GM18907 (cell line): ENCODE data around the gene NR2C2.
"Not testable (repeated sequence)": the region's sequence is repeated elsewhere in the genome, so short reads cannot be mapped to it uniquely, and the experiment has no call there.

Experiments used
- ATAC-seq: cut with Tn5 transposase; IDR thresholded peaks from one replicate; pipeline ENCODE4 v1.9.1; 2021; ENCODE audit warnings: mild to moderate bottlenecking, moderate library complexity; ENCODE audit not compliant: unreplicated experiment

NR2C2 gene

GRCh38 chr3:14957153-14957552 lies 9.8 kb downstream of the NR2C2 start:
- no peak for ATAC-seq

- ATAC-seq: peak; percentile 41
Measured at GRCh38 chr3:14957925-14958324, 10.5 kb downstream of the NR2C2 start.

GRCh38 chr3:14959359-14959943 lies 12.1 kb downstream of the NR2C2 start:
- peak; percentile 45 for ATAC-seq

- ATAC-seq: no peak
Measured at GRCh38 chr3:14962762-14963161, 15.4 kb downstream of the NR2C2 start.

- ATAC-seq: no peak
Measured at GRCh38 chr3:14967285-14967684, 19.9 kb downstream of the NR2C2 start.

- no peak for ATAC-seq
Measured at GRCh38 chr3:14969671-14970070, 22.3 kb downstream of the NR2C2 start.

GRCh38 chr3:14976317-14976716 lies 28.9 kb downstream of the NR2C2 start:
- no peak for ATAC-seq

- no peak for ATAC-seq
Measured at GRCh38 chr3:14980689-14981088, 33.3 kb downstream of the NR2C2 start.

GRCh38 chr3:14984581-14985113 lies 37.3 kb downstream of the NR2C2 start:
- no peak for ATAC-seq

GRCh38 chr3:14988988-14989394 lies 41.6 kb downstream of the NR2C2 start:
- peak; percentile 100 for ATAC-seq

- ATAC-seq: no peak
Measured at GRCh38 chr3:14989943-14990779, 42.8 kb downstream of the NR2C2 start.

- ATAC-seq: no peak
Measured at GRCh38 chr3:14990780-14991148, 43.4 kb downstream of the NR2C2 start.

- ATAC-seq: no peak
Measured at GRCh38 chr3:14991151-14991742, 43.9 kb downstream of the NR2C2 start.

GRCh38 chr3:14991818-14992612 lies 44.6 kb downstream of the NR2C2 start:
- ATAC-seq: no peak

- no peak for ATAC-seq
Measured at GRCh38 chr3:14997941-14998340, 50.6 kb downstream of the NR2C2 start.

- ATAC-seq: not testable (repeated sequence)
Measured at GRCh38 chr3:14999182-14999581, 51.8 kb downstream of the NR2C2 start.

- ATAC-seq: no peak
Measured at GRCh38 chr3:15007681-15008141, 60.3 kb downstream of the NR2C2 start.

- no peak for ATAC-seq
Measured at GRCh38 chr3:15009167-15009566, 61.8 kb downstream of the NR2C2 start.

- ATAC-seq: no peak
Measured at GRCh38 chr3:15010664-15011063, 63.3 kb downstream of the NR2C2 start.

- ATAC-seq: no peak
Measured at GRCh38 chr3:15011174-15011573, 63.8 kb downstream of the NR2C2 start.
